Measurements from ENCODE around the gene ABCC9.
A peak's percentile ranks its signal among the peaks of the same experiment; 100 is the strongest.

The ABCC9 gene

DNA sequence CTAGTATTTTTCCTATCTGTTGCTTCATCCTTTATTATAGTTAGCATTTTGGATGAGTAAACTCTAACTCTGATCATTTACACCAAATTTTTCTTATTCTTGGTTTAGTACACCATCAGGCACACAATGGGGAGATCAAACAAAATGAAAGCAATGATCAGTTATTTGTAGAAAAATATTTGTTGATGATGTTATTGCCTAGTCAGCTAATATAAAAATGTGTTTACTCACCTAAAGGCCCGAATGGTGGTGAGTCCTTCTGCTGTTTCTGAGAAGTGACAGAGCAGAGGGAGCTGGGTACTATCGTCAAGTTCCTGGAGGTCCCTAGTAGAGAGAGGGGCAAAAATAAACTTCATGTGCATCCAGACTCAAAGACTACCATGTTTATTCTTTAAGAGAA lies 103.4 kb downstream of the ABCC9 start:
- Histone ChIP-seq H3K79me1 (ENCODE audit: low read length) (no peaks in the 10 kb centered on the region), H3K4me3 (ENCODE audit: low read depth, low read length) (no peak overlapping the region), H3K27ac (ENCODE audit: low read depth, low read length) (no peak overlapping the region), H4K12ac (ENCODE audit: low read depth, low read length) (no peak overlapping the region), H3K79me2 (ENCODE audit: control insufficient read depth, insufficient read depth, low read length, poor library complexity) (no peaks in the 10 kb centered on the region), H3K9ac (ENCODE audit: low read length) (no peak overlapping the region), H2BK5ac (ENCODE audit: low read depth, low read length, poor library complexity) (no peak overlapping the region), H4K91ac (ENCODE audit: low read depth, low read length) (no peak overlapping the region), H2BK12ac (ENCODE audit: low read length) (no peak overlapping the region), H3K18ac (ENCODE audit: low read length) (no peak overlapping the region), H3K14ac (ENCODE audit: low read length) (no peak overlapping the region), H3K4me1 (ENCODE audit: control insufficient read depth in 1 of 2, insufficient read depth in 2 of 2, low read length in 2 of 2) (no peaks in the 10 kb centered on the region), H3K4ac (ENCODE audit: low read depth, low read length) (no peak overlapping the region), H3K9me3 (ENCODE audit: insufficient read depth, low read depth, low read length) (no peaks in the 10 kb centered on the region), H2AK5ac (ENCODE audit: low read length) (no peak overlapping the region), H2AFZ (ENCODE audit: insufficient read depth, low read length, poor library complexity) (no peak overlapping the region), H3K27me3 (ENCODE audit: insufficient read depth, low read length) (no peaks in the 10 kb centered on the region), H2BK120ac (ENCODE audit: insufficient read depth, low read length, poor library complexity) (no peak overlapping the region), H3K23ac (ENCODE audit: low read length) (no peak overlapping the region), H3K36me3 (ENCODE audit: control insufficient read depth in 1 of 2, insufficient read depth in 2 of 2, low read length in 2 of 2) (no peaks in the 10 kb centered on the region), H4K8ac (ENCODE audit: low read depth, low read length) (no peak overlapping the region), H3K4me2 (ENCODE audit: low read length) (no peak overlapping the region)
- no peak for DNase-seq
- no CpG with 5 or more reads among the region's 2 CpGs for WGBS (ENCODE audit: extremely low coverage, insufficient coverage, insufficient read length)

DNA sequence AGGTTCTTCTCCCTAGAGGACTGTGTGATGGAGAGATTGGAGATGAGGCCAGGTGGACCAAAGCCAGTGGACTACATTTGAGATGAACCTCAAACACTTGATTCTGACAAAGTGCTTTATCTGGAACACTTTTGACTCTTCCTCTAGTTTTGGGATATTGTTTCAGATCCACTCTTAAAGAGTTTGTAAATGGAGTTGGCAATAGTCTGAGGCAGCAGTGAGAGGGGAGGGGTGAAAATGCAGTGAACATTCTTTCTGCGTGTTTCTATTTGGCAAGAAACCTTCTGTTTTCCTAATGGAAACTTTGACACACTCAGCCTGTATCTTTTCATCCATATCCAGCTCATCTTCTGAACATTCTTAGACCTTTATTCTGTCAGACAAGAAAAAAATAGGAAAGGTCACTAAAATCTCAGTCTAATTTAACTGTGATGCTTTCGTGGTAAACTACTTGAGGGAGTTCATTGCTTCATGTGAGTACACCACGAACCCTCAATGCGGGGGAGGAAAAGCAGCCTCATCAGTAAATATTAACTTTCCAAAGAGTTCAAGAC lies 109.4 kb downstream of the ABCC9 start:
- Histone ChIP-seq H4K91ac (ENCODE audit: low read depth, low read length) (no peak overlapping the region), H2AFZ (ENCODE audit: insufficient read depth, low read length, poor library complexity) (no peak overlapping the region), H3K4me3 (ENCODE audit: low read depth, low read length) (no peak overlapping the region), H4K12ac (ENCODE audit: low read depth, low read length) (no peak overlapping the region), H2BK120ac (ENCODE audit: insufficient read depth, low read length, poor library complexity) (no peak overlapping the region), H2AK5ac (ENCODE audit: low read length) (no peak overlapping the region), H3K27me3 (ENCODE audit: insufficient read depth, low read length) (no peaks in the 10 kb centered on the region), H3K79me1 (ENCODE audit: low read length) (no peaks in the 10 kb centered on the region), H3K79me2 (ENCODE audit: control insufficient read depth, insufficient read depth, low read length, poor library complexity) (no peaks in the 10 kb centered on the region), H2BK5ac (ENCODE audit: low read depth, low read length, poor library complexity) (no peak overlapping the region), H3K4me2 (ENCODE audit: low read length) (no peak overlapping the region), H2BK12ac (ENCODE audit: low read length) (no peak overlapping the region), H3K9me3 (ENCODE audit: insufficient read depth, low read depth, low read length) (no peaks in the 10 kb centered on the region), H3K14ac (ENCODE audit: low read length) (no peak overlapping the region), H3K18ac (ENCODE audit: low read length) (no peak overlapping the region), H3K9ac (ENCODE audit: low read length) (no peak overlapping the region), H4K8ac (ENCODE audit: low read depth, low read length) (no peak overlapping the region), H3K23ac (ENCODE audit: low read length) (no peak overlapping the region), H3K36me3 (ENCODE audit: control insufficient read depth in 1 of 2, insufficient read depth in 2 of 2, low read length in 2 of 2) (no peaks in the 10 kb centered on the region), H3K27ac (ENCODE audit: low read depth, low read length) (no peak overlapping the region), H3K4ac (ENCODE audit: low read depth, low read length) (no peak overlapping the region), H3K4me1 (ENCODE audit: control insufficient read depth in 1 of 2, insufficient read depth in 2 of 2, low read length in 2 of 2) (no peaks in the 10 kb centered on the region)
- WGBS (ENCODE audit: extremely low coverage, insufficient coverage, insufficient read length): no CpG with 5 or more reads among the region's 4 CpGs
- DNase-seq: peak in 1 of 2 donors; percentile 5

DNA sequence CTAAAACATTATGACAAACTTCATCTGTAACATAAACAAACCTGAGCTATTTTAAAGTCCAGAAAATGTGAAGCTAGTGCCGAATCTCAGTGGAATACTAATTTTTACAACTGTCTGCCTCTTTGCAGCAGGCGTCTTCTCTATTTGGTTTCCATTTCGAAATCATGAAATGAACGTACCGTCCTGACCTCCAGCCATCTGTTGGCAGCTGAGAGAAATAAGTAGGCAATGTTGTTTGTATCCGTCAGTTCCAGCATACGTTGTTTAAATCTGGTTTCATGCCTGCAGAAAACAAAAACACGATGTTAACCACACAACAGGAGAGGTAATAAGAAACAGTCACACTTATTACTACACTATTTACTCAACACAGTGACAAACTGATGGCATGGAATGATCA lies 112.4 kb downstream of the ABCC9 start:
- no peak overlapping the region for H2BK12ac ChIP-seq (ENCODE audit: low read length)
- no peak overlapping the region for H3K4me3 ChIP-seq (ENCODE audit: low read depth, low read length)
- no peaks in the 10 kb centered on the region for H3K79me2 ChIP-seq (ENCODE audit: control insufficient read depth, insufficient read depth, low read length, poor library complexity)
- no peak overlapping the region for H3K18ac ChIP-seq (ENCODE audit: low read length)
- no peaks in the 10 kb centered on the region for H3K9me3 ChIP-seq (ENCODE audit: insufficient read depth, low read depth, low read length)
- no peak for DNase-seq
- no peak overlapping the region for H4K8ac ChIP-seq (ENCODE audit: low read depth, low read length)
- no peaks in the 10 kb centered on the region for H3K36me3 ChIP-seq (ENCODE audit: control insufficient read depth in 1 of 2, insufficient read depth in 2 of 2, low read length in 2 of 2)
- H3K4me1 ChIP-seq (ENCODE audit: control insufficient read depth in 1 of 2, insufficient read depth in 2 of 2, low read length in 2 of 2): no peaks in the 10 kb centered on the region
- H2AFZ ChIP-seq (ENCODE audit: insufficient read depth, low read length, poor library complexity): no peak overlapping the region
- no peak overlapping the region for H2BK120ac ChIP-seq (ENCODE audit: insufficient read depth, low read length, poor library complexity)
- WGBS (ENCODE audit: extremely low coverage, insufficient coverage, insufficient read length): no CpG with 5 or more reads among the region's 8 CpGs
- H3K23ac ChIP-seq (ENCODE audit: low read length): no peak overlapping the region
- H2AK5ac ChIP-seq (ENCODE audit: low read length): no peak overlapping the region
- no peak overlapping the region for H3K4me2 ChIP-seq (ENCODE audit: low read length)
- no peak overlapping the region for H2BK5ac ChIP-seq (ENCODE audit: low read depth, low read length, poor library complexity)
- no peak overlapping the region for H3K9ac ChIP-seq (ENCODE audit: low read length)
- H3K79me1 ChIP-seq (ENCODE audit: low read length): no peaks in the 10 kb centered on the region
- H3K27ac ChIP-seq (ENCODE audit: low read depth, low read length): no peak overlapping the region
- no peak overlapping the region for H4K12ac ChIP-seq (ENCODE audit: low read depth, low read length)
- no peak overlapping the region for H4K91ac ChIP-seq (ENCODE audit: low read depth, low read length)
- H3K14ac ChIP-seq (ENCODE audit: low read length): no peak overlapping the region
- H3K4ac ChIP-seq (ENCODE audit: low read depth, low read length): no peak overlapping the region
- H3K27me3 ChIP-seq (ENCODE audit: insufficient read depth, low read length): no peaks in the 10 kb centered on the region

DNA sequence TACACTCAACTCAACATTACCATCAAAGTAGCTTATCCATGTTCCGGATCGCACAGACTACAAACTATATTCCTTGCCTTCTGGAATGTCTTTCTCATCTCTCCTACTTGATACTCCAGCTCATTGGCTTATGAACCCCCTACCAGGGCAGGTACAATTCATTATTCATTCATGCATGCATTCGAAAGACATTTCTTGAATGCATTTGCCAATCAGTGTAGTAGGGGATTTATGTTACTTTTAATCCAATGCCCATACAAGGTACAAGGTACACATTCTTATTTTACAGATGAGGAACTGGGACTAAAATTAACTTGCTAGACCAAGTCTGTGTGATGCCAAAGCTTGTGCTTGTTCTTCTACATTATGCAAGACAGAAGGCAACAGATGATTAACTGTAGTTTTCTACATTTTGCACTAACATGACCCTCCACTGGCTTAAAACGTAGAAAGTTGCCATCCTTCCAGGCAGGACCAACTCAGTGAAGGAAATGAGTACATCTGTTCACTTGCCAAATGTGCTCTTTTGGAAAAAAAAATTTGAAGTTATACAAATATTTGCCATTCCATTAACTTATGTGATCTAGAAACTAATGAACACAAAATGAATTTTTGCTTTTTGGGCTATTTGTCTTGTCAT lies 113.0 kb downstream of the ABCC9 start:
- Histone ChIP-seq H2AK5ac (ENCODE audit: low read length) (no peak overlapping the region), H3K4ac (ENCODE audit: low read depth, low read length) (no peak overlapping the region), H3K9ac (ENCODE audit: low read length) (no peak overlapping the region), H3K9me3 (ENCODE audit: insufficient read depth, low read depth, low read length) (no peaks in the 10 kb centered on the region), H3K23ac (ENCODE audit: low read length) (no peak overlapping the region), H3K27ac (ENCODE audit: low read depth, low read length) (no peak overlapping the region), H3K79me2 (ENCODE audit: control insufficient read depth, insufficient read depth, low read length, poor library complexity) (no peaks in the 10 kb centered on the region), H4K12ac (ENCODE audit: low read depth, low read length) (no peak overlapping the region), H2BK120ac (ENCODE audit: insufficient read depth, low read length, poor library complexity) (no peak overlapping the region), H2BK12ac (ENCODE audit: low read length) (no peak overlapping the region), H3K4me2 (ENCODE audit: low read length) (no peak overlapping the region), H3K27me3 (ENCODE audit: insufficient read depth, low read length) (no peaks in the 10 kb centered on the region), H4K91ac (ENCODE audit: low read depth, low read length) (no peak overlapping the region), H3K14ac (ENCODE audit: low read length) (no peak overlapping the region), H3K79me1 (ENCODE audit: low read length) (no peaks in the 10 kb centered on the region), H3K4me3 (ENCODE audit: low read depth, low read length) (no peak overlapping the region), H2AFZ (ENCODE audit: insufficient read depth, low read length, poor library complexity) (no peak overlapping the region), H3K4me1 (ENCODE audit: control insufficient read depth in 1 of 2, insufficient read depth in 2 of 2, low read length in 2 of 2) (no peaks in the 10 kb centered on the region), H3K36me3 (ENCODE audit: control insufficient read depth in 1 of 2, insufficient read depth in 2 of 2, low read length in 2 of 2) (no peaks in the 10 kb centered on the region), H3K18ac (ENCODE audit: low read length) (no peak overlapping the region), H4K8ac (ENCODE audit: low read depth, low read length) (no peak overlapping the region), H2BK5ac (ENCODE audit: low read depth, low read length, poor library complexity) (no peak overlapping the region)
- DNase-seq: no peak
- WGBS (ENCODE audit: extremely low coverage, insufficient coverage, insufficient read length): no CpG with 5 or more reads among the region's 4 CpGs
